ENCODE data around the gene NRIP1.

NRIP1 gene

GRCh38 chr21:15096146-15096545, 31.3 kb upstream of the NRIP1 start:
- no peak for TF ChIP-seq CTCF (conservative IDR thresholded peaks at IDR 0.05; ENCODE audit: low read depth, low read length)
- no peak overlapping the region for H3K4me3 ChIP-seq (ENCODE audit: low read length)
- DNase-seq (ENCODE audit: low read depth), result no peak

DNA sequence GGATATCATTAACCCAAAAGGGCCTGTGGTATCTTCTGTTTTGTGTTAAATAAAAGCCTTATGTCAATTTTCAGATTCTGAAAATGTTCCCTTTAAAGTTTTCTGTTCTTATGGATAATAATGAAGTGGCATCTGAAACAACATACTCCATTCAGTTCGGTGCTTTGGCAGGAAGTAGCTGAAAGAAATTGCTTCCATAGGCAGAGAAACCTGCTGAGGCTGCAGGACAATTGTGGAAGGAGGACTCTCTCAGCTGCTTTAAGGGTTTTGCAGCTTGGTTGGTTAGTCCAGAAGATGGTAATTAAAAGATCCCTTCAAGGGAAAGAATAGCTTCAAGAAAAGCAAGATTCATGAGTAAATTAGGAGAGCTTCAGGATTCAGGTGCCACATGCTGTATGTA, 30.5 kb upstream of the NRIP1 start:
- TF ChIP-seq CTCF (conservative IDR thresholded peaks at IDR 0.05; ENCODE audit: low read depth, low read length), result no peak
- H3K4me3 ChIP-seq (ENCODE audit: low read length), result no peak overlapping the region
- no peak for DNase-seq (ENCODE audit: low read depth)

GRCh38 chr21:15094706-15095105, 29.9 kb upstream of the NRIP1 start:
- no peak for TF ChIP-seq CTCF (conservative IDR thresholded peaks at IDR 0.05; ENCODE audit: low read depth, low read length)
- no peak for DNase-seq (ENCODE audit: low read depth)
- H3K4me3 ChIP-seq (ENCODE audit: low read length), result no peak overlapping the region

DNA sequence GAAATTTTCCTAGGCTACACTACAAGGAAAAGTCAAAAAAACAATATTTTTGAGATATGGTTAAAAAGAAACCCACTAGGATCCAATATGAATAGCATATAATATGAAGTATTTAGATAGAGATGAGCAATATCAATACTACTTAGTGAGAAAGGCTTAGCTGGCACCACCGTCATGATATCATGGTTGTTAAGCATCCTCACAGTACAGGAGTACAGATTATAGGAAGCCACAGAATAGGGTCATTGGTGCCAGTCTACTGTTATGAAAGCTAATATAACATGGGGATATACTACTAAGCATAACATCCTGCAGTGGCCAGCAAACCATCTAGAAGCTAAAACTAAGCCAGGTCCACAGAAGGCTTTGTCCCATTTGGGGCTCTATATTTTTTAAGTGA, 28.4 kb upstream of the NRIP1 start:
- no peak overlapping the region for H3K4me3 ChIP-seq (ENCODE audit: low read length)
- no peak for TF ChIP-seq CTCF (conservative IDR thresholded peaks at IDR 0.05; ENCODE audit: low read depth, low read length)
- no peak for DNase-seq (ENCODE audit: low read depth)

DNA sequence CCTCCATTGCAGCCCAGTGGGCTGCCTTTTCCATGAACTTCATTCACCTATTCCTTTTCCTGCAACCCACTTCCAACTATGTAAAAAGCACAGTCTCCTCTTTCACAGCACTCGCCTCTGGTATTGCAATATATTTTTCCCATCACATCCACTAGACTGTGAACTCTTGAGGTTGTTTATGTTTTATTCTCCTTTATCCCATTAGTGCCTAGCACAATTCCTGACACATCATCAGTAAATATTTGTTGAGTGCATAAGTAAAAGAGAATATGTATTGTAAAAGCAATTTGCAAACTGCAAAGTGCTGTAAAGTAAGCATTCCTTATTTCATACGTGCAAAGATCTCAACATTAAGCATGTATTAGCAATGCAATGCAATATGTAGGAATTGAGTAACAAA, 27.9 kb upstream of the NRIP1 start:
- no peak for DNase-seq (ENCODE audit: low read depth)
- no peak overlapping the region for H3K4me3 ChIP-seq (ENCODE audit: low read length)
- TF ChIP-seq CTCF (conservative IDR thresholded peaks at IDR 0.05; ENCODE audit: low read depth, low read length), result no peak

GRCh38 chr21:15090390-15090789, 25.6 kb upstream of the NRIP1 start:
- no peak overlapping the region for H3K4me3 ChIP-seq (ENCODE audit: low read length)
- DNase-seq (ENCODE audit: low read depth), result no peak
- TF ChIP-seq CTCF (conservative IDR thresholded peaks at IDR 0.05; ENCODE audit: low read depth, low read length), result no peak

DNA sequence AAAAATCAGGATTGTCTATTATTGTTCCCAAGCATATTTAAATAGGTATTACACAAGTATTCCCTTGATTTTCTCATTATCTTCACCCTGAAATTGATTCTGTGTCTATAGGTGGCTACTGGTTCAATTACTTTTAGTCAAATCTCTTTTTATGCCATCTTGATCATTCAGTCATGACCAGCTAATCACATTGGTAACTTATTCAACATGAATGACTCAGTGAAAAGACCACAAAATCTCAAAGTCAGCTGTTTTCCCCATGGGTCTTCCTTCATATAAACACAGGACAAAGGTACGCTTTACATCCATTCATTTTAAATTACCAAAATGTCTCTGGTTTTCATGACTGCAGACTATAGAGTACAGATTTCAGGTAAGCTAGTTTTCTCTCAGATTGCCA, 23.7 kb upstream of the NRIP1 start:
- TF ChIP-seq CTCF (conservative IDR thresholded peaks at IDR 0.05; ENCODE audit: low read depth, low read length), result no peak
- no peak for DNase-seq (ENCODE audit: low read depth)
- H3K4me3 ChIP-seq (ENCODE audit: low read length), result no peak overlapping the region

Measured in retinal pigment epithelial cell (primary cell).